IPS-18a (cell line): ENCODE results near the gene APELA.

Source experiments
- H3K27ac ChIP-seq: one replicate; pipeline ENCODE4 v1.5.1; 2013; ENCODE audit warnings: low read length
- H3K27me3 ChIP-seq: one replicate; pipeline ENCODE4 v1.6.1; 2013; ENCODE audit warnings: mild to moderate bottlenecking, low read length; ENCODE audit not compliant: control insufficient read depth, insufficient read depth
- H3K36me3 ChIP-seq: one replicate; pipeline ENCODE4 v1.6.1; 2013; ENCODE audit warnings: low read depth, low read length; ENCODE audit not compliant: control insufficient read depth
- H3K4me1 ChIP-seq: one replicate; pipeline ENCODE4 v1.6.1; 2013; ENCODE audit warnings: low read depth, low read length; ENCODE audit not compliant: control insufficient read depth
- H3K4me3 ChIP-seq: one replicate; pipeline ENCODE4 v1.5.1; 2013; ENCODE audit warnings: low read length
- H3K9ac ChIP-seq: one replicate; pipeline ENCODE4 v1.6.1; 2013; ENCODE audit warnings: mild to moderate bottlenecking, low read length, moderate library complexity
- H3K9me3 ChIP-seq: one replicate; pipeline ENCODE4 v1.6.1; 2013; ENCODE audit warnings: low read depth, low read length; ENCODE audit not compliant: control insufficient read depth

APELA gene, protein sequence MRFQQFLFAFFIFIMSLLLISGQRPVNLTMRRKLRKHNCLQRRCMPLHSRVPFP

DNA sequence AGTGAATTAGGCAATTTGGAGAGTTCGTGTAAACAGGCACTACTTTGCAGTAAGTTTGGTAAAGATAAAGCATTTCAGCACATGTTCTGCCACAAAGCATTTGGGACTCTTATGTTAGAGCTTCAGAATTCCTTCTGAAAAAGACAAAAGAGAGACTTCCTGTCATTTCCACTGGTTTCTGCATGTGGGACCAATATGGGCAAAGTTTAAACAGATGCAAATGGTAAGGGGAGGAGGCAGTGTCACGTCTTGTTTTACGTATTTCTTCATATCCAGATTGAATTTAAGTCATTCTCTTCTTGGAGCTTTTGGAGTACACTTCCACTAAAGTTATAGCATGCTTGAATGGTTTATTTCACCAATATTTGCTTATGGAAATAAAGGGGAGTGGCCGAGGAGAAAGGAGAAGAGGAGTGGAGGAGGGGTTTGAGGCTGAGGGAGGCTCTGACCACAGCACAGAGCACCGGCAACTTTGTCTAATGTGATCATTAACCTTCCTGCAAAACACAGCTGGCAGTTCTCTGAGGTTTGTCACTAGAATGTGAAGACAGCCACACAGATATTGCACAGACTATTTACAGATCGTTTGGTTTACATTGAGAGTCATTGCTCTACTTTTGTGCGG, at the start of gene APELA:
APELA (plus strand) TSS at position 479 of the 625 bp plus-strand sequence. CDS start 154 bp downstream, outside the sequence.
- no peaks in the 10 kb centered on the region for H3K9me3 ChIP-seq
- H3K9ac ChIP-seq: peak within 1 kb of the TSS; percentile 84
- H3K27me3 ChIP-seq: no peaks in the 10 kb centered on the region
- H3K4me3 ChIP-seq: peak within 1 kb of the TSS; percentile 98
- peaks cover 31% of the 10 kb centered on the region for H3K36me3 ChIP-seq
- H3K27ac ChIP-seq: peak within 1 kb of the TSS; percentile 77
- H3K4me1 ChIP-seq: peaks cover 49% of the 10 kb centered on the region

DNA sequence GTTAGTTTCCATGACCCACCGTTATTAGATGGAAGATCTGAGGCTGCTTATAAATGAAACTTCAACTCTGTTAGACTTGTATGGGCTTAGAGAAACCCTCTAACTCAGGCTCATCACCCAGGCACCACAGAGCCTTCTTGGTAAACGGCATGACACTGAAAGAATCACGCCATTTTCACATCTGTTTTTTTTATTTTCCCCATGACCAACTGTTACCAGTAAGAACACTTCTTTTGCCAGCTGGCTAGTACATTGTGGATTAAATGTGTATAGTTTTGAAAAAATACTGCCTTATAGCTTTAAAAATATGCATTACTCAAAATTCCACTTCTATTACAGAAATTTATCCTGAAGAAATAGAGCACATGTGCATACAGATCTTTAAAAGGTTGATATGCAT, 48.0 kb upstream of the APELA start:
- H3K9me3 ChIP-seq: no peaks in the 10 kb centered on the region
- no peak overlapping the region for H3K4me3 ChIP-seq

DNA sequence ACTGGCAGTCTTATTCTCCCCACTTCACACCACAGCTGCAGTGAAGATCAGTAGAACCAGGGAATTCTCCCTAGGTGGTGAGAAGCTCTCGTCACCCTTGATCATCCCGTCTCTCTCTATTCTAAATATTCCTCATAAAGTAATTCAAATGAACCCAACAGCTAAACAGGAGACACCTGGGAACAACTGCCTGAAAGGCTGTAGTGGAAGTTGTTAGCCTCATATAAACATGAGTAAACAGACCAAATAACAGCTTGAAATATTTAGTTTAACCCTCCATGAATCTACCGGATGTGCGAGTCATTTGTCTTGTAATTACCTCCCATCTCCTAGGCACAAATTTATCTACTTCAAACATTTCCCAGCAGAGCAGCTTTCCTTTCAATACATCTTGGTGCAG, 30.4 kb upstream of the APELA start:
- H3K27ac ChIP-seq: no peak overlapping the region
- no peak overlapping the region for H3K9ac ChIP-seq
- no peaks in the 10 kb centered on the region for H3K9me3 ChIP-seq

More for the DNA sequence above, 48.0 kb upstream of the APELA start:
- H3K9ac ChIP-seq: no peak overlapping the region
- no peak overlapping the region for H3K27ac ChIP-seq
- H3K36me3 ChIP-seq: no peaks in the 10 kb centered on the region
- peaks cover 9% of the 10 kb centered on the region for H3K4me1 ChIP-seq
- no peaks in the 10 kb centered on the region for H3K27me3 ChIP-seq

DNA sequence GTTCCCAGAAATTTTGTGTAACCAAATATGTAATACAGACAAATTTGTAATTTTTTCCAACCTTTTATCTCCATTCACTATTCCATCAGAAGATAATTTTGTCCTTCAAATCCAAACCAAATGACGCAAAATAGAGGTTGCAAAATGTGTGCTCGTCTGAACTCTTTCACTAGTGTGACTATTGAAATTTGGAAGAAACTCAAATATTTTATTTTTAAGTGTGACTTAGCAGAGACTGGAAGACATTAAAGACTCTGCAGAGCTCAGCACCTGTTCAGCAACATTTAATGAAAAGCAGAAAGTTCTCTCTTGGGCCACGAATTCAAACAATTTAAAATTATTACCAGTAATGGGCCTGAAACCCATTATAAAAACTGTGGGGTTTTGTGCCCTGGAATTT, 30.0 kb upstream of the APELA start:
- Histone ChIP-seq H3K4me1 (peaks cover 12% of the 10 kb centered on the region), H3K27ac (no peak overlapping the region), H3K9me3 (no peaks in the 10 kb centered on the region), H3K27me3 (no peaks in the 10 kb centered on the region), H3K4me3 (no peak overlapping the region), H3K9ac (no peak overlapping the region), H3K36me3 (no peaks in the 10 kb centered on the region)

More for the DNA sequence above, 30.4 kb upstream of the APELA start:
- Histone ChIP-seq H3K4me1 (peaks cover 12% of the 10 kb centered on the region), H3K4me3 (no peak overlapping the region), H3K36me3 (no peaks in the 10 kb centered on the region), H3K27me3 (no peaks in the 10 kb centered on the region)

DNA sequence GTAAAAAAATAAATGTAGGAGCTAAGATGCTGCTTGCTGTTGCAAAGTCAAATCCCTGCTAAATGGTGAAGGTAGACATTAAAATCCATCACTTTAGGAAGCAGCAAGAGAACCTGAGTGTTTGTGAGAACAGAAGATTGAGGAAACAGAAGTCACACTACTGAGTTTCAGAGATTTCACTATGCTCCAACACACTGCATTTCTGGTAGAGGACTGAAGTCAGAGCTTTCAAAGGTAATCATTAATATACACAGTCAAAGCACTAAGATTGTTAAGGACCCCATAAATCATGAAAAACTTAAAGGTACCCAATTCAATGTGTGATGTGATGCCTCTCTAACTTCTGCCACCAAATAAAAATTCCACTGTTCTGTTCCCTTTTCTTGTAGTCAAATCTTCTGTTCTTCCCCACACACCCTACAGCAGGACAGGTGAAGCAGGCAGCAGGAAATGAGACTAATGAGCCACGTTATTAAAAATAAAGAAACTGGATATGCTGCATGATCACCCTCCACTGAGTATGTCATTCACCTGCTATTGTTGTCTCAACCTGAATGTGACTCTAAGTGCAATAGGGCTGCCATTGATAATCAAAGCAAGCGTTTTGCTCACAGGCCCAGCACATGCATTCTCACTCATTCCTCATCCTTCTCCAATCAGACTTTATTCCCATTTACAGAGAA, 28.9 kb upstream of the APELA start:
- Histone ChIP-seq H3K27me3 (no peaks in the 10 kb centered on the region), H3K4me1 (peaks cover 12% of the 10 kb centered on the region), H3K27ac (no peak overlapping the region), H3K9ac (no peak overlapping the region), H3K9me3 (no peaks in the 10 kb centered on the region), H3K36me3 (no peaks in the 10 kb centered on the region), H3K4me3 (no peak overlapping the region)

DNA sequence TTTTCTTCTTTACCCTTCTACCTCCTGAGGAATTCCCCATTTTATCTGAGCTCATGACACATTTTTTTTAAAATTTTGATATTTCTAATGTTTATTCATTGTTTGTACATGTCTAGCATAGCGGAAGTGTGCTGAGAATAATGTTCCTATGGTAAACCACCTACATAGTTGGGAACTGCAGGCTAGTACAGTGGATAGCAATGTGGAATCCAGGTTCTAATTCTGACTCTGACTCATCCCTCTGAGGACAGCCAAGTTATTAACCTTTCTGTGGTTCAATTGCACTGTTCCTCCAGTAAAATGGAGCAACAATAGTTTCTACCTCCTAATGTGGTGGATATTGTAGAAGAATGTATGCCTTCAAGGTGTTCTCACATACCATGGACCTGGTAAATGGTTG, 20.6 kb upstream of the APELA start:
- Histone ChIP-seq H3K4me1 (no peaks in the 10 kb centered on the region), H3K4me3 (no peak overlapping the region), H3K36me3 (no peaks in the 10 kb centered on the region), H3K27me3 (no peaks in the 10 kb centered on the region), H3K27ac (no peak overlapping the region), H3K9ac (no peak overlapping the region), H3K9me3 (no peaks in the 10 kb centered on the region)

DNA sequence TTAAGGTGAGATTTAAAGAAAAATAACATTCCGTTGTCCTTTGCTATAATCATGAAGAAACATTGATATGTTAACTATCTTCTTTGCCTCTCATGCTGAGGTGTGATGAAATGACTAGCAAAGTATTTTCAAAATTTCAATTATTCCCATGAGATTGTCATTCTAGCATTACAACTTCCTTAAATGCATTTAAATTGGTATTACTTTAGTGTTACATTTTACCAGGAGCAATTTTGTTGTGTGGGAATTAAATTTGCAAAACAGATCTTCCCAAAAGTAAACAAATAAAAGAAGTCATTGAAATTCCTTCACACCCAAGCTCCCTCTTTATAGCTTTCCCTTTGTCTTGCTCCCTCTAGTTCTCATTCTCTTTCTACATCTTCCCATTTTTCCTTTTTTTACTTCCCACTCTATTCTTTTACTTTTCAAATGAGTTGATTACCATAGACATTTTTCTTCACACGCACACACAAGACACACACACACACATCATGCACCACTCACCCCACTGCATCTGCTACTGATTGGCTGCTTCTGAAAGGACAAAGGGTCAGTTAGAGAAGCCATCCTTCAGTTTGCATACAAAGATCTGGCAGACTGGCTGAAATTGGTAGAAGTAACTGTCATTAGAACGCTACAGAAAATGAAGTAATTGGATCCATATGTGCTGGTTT, 10.0 kb upstream of the APELA start:
- peak overlapping the region; percentile 28 for H3K4me3 ChIP-seq
- H3K9ac ChIP-seq: peak overlapping the region; percentile 37
- no peaks in the 10 kb centered on the region for H3K36me3 ChIP-seq
- no peaks in the 10 kb centered on the region for H3K27me3 ChIP-seq
- H3K9me3 ChIP-seq: no peaks in the 10 kb centered on the region
- H3K27ac ChIP-seq: peak overlapping the region; percentile 36
- H3K4me1 ChIP-seq: peaks cover 24% of the 10 kb centered on the region

DNA sequence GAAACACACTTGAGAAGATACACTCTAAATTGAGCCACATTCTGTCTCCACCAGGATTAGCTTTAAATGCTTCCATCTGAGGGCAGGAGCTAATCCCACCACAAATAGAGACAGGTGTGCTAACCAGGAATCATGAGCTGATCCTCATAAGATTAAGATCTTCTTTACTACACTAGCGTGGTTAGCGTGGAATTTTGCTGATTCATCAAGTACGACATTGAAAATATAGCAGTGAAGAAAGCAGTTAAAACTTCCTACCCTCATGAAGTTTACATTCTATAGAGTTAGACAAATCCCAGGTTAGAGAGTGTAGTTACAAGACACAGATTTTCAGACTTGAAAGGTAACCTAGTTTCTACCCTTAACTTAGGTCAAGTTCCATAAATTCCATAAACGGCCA, 5.3 kb upstream of the APELA start:
- H3K4me1 ChIP-seq: peaks cover 37% of the 10 kb centered on the region
- H3K27me3 ChIP-seq: no peaks in the 10 kb centered on the region
- H3K27ac ChIP-seq: no peak overlapping the region
- no peaks in the 10 kb centered on the region for H3K36me3 ChIP-seq
- no peak overlapping the region for H3K4me3 ChIP-seq
- no peak overlapping the region for H3K9ac ChIP-seq
- no peaks in the 10 kb centered on the region for H3K9me3 ChIP-seq

DNA sequence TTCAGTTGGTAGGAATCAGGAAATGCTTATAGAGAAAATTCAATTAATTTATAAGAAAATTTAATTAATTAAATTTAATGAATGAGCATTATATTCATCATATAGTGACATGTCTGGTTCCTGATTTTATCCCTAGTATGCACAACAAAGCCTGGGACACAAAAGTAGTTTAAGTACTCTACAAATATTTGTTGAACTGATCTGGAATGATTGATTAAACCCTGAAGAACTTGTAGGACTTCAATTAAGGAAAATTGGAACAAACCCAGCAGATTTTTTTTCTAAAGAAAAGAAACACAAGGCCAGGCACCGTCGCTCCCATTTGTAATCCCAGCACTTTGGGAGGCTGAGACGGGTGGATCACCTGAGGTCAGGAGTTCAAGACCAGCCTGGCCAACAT, 4.5 kb upstream of the APELA start:
- Histone ChIP-seq H3K36me3 (no peaks in the 10 kb centered on the region), H3K4me3 (no peak overlapping the region), H3K27ac (no peak overlapping the region), H3K27me3 (no peaks in the 10 kb centered on the region), H3K9me3 (no peaks in the 10 kb centered on the region), H3K9ac (no peak overlapping the region), H3K4me1 (peaks cover 30% of the 10 kb centered on the region)

DNA sequence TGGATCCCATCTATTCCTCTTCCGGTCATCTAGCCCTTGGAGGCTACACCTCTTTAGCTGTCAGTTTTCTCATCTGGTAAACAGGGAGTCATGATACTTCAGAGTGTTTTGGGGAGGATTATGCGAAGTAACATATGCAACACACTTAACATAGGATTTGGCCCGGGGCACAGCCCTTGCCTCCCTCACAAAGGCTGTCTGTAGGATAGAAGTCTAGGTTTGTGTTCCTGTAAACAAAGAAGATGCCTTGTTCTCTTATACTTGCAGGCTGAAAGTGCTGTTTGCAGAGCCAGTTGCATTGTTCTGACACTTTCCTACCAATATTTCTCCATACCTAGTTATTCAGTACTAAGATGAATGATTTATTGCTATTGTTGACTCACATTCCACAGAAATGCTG, 2.2 kb upstream of the APELA start:
- Histone ChIP-seq H3K9ac (no peak overlapping the region), H3K4me1 (peaks cover 33% of the 10 kb centered on the region), H3K27ac (peak overlapping the region; percentile 15), H3K9me3 (no peaks in the 10 kb centered on the region), H3K4me3 (no peak overlapping the region), H3K36me3 (peaks cover 11% of the 10 kb centered on the region), H3K27me3 (no peaks in the 10 kb centered on the region)

DNA sequence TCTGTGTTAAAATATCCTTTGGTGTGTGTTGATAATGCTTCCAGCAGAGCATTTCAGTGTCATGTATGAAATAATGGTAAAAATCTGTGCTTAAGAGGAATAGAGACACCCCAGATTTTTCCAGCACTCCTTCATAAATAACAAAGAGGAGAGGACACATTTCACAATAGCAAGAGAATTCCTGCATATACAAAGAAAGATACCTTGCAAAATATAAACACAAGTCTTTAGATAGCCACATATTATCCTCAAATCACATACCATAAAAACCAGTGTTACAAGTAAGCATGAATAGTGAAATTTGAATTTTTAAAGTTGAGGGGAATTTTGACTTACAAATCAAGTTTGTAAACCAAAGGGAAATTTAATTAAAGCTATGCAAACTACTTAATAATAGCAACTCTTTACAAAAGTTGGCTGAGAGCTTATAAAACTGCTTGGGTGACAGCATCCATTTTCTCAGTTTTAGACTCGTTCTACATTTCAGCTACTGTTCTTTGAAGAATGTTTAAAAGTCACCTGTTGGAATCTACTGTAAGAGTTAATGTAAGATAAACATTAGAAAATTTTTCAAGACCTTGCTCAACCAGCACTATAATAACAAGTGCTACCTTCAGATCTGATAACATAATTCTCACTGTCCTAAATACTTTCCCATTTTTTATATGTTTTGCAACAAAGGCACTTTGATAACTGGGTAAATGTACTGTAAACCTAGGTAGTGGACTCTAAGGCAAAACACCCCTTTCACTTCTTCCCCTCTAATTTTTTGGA, 3.7 kb downstream of the APELA start:
- peak overlapping the region; percentile 37 for H3K9ac ChIP-seq
- peaks cover 34% of the 10 kb centered on the region for H3K4me1 ChIP-seq
- no peaks in the 10 kb centered on the region for H3K9me3 ChIP-seq
- peak overlapping the region; percentile 98 for H3K4me3 ChIP-seq
- peak overlapping the region; percentile 2 for H3K27ac ChIP-seq
- peaks cover 61% of the 10 kb centered on the region for H3K36me3 ChIP-seq
- H3K27me3 ChIP-seq: no peaks in the 10 kb centered on the region
